Activated CD4-positive, alpha-beta T cell treated with anti-CD3 and anti-CD28 coated beads, Interleukin-2, amount 50 U/mL, for 48 hours (primary cell): Measurements from ENCODE around the gene CCT8.
"Not testable (repeated sequence)": the region's sequence is repeated elsewhere in the genome, so short reads cannot be mapped to it uniquely, and the experiment has no call there.

Source experiments
- DNase-seq, 2 experiments: peaks; one replicate each; pipeline ENCODE4 v3.0.0-alpha.2; 2020

Gene CCT8

DNA sequence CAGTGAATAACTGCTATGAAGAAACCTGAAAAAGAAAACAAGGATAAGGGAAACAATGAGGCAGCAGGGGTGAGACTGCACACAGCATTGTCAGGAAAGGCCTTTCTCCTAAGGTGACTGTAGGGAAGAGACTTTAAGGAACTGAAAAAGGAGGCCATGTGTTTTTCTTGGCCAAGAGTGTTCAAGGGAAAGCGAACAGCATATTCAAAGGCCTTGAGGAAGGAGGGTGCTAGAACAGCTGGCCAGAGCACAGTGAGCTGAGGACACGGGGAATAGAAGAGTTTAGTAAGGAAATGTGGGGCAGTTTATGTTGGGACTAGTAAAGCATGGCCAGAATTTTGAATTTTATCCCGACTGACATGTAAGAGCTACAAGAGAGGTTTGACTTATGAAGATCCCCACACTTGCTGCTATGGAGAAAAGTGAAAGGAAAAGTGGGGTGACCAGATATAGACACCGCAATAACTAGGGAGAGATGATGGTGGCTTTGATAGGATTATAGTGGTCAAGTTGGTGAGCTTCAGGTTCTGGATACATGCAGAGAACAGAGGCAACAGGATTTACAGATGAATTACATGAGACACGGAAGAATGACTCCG, 55.7 kb downstream of the CCT8 start:
- DNase-seq = no peak

DNA sequence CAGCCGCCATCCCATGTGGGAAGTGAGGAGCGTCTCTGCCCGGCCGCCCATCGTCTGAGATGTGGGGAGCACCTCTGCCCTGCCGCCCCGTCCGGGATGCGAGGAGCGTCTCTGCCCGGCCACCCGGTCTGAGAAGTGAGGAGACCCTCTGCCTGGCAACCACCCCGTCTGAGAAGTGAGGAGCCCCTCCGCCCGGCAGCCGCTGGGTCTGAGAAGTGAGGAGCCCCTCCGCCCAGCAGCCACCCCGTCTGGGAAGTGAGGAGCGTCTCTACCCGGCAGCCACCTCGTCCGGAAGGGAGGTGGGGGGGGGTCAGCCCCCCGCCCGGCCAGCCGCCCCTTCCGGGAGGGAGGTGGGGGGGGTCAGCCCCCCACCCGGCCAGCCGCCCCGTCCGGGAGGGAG, 62.2 kb downstream of the CCT8 start:
- not testable (repeated sequence) for DNase-seq

DNA sequence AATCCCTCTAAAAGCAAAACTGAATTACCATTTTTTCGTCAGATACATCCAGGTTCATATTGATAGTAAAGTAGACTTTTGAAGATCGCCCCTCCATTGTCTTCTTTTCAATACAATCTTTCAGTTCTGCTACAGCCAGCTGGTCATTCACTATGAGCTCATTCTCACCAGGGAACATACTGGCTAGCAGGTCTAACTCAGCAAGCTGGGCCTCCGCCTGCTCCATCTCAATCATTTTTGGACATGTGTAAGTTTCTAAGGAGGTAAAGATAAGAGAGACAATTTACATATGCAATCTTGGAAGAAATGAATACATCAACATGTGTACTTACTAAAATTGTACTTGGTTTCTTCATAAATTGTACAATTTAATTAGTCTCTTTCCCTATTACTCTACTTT, 65.1 kb downstream of the CCT8 start:
- no peak for DNase-seq

DNA sequence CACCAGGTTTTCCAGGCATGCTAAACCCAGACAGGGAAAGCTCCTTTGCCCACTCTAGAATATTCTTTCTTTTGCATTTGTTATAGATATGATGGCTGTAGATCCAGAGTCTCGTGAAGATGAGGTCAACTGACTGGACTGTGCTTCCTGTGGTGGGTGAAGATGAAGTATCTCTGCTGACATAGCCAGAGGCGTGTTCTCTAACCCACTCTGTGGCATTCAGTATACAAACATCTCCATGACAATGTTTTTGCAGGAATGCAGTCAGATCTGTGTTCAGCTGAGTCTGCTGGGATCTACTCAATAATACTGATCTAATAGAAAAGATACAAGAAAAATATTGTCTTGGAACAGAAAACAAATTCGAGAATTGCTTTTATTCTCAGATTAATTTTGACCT, 65.6 kb downstream of the CCT8 start:
- DNase-seq = no peak

DNA sequence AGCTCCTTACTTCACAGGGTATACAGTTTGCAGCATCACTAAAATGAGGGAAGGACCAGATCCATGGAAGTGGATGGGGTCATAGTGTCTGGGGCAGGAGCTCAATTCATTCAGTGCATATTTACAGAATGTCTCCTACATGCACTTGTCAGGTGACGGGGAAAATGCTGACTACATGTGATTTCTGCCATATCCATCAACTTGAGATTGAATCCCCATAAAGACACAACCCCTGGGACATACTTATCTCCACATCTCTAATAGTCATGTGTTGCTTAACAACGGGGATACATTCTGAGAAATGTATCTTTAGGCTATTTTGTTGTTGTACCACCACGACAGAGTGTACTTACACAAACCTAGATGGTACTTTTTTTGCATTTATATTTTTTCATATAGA, 66.3 kb downstream of the CCT8 start:
- DNase-seq = no peak
